ENCODE data around the gene PTPRC. TPM values are rescaled to one million over a fixed set of nuclear protein-coding genes. Genes with fewer than 3 reads are reported as not detected.
A peak's percentile ranks its signal among the peaks of the same experiment; 100 is the strongest.

The PTPRC gene
- total and polyA plus RNA-seq, 2 donors = 130 to 490 TPM

DNA sequence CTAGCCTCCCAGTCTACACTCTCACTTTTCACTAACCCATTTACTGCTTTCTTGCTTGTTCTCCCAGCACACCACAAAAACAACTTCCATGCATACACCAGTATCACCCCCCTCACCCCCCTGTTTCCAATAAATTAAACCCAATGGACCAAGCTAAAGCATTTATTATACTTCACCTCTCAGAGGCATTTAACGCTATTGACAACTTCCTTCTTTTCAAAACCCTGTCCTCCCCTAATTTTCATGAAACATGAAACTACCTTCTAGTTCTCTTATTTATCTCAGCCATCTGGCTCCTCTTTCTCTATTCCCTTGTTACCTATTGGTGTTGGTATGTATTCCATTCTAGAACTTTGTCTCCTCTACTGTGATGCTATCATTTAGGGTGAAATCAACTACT is 32.3 kb downstream of the PTPRC start:
- no peak overlapping the region for H3K27ac ChIP-seq (ENCODE audit: low read depth in 1 of 2, low read length in 1 of 2)
- peaks cover 5 to 11% of the 10 kb centered on the region in 2 donors for H3K4me1 ChIP-seq (ENCODE audit: control insufficient read depth in 2 of 2, insufficient read depth in 2 of 2, low read length in 2 of 2)
- no peak for DNase-seq (ENCODE audit: low read depth in 6 of 9, low spot score in 9 of 9)
- H3K4me3 ChIP-seq (ENCODE audit: low read length in 2 of 2) = no peak overlapping the region
- WGBS = 41% methylated on average over 1 of the region's 1 CpG
- H3K27me3 ChIP-seq (ENCODE audit: control insufficient read depth in 2 of 2, insufficient read depth in 1 of 2, low read length in 1 of 2) = no peaks in the 10 kb centered on the region
- H3K9me3 ChIP-seq (ENCODE audit: control insufficient read depth in 2 of 2, insufficient read depth in 1 of 2, low read length in 1 of 2) = no peaks in the 10 kb centered on the region
- H3K36me3 ChIP-seq (ENCODE audit: control insufficient read depth in 2 of 2, insufficient read depth in 2 of 2, low read length in 1 of 2) = peaks cover 0 to 38% of the 10 kb centered on the region in 2 donors

DNA sequence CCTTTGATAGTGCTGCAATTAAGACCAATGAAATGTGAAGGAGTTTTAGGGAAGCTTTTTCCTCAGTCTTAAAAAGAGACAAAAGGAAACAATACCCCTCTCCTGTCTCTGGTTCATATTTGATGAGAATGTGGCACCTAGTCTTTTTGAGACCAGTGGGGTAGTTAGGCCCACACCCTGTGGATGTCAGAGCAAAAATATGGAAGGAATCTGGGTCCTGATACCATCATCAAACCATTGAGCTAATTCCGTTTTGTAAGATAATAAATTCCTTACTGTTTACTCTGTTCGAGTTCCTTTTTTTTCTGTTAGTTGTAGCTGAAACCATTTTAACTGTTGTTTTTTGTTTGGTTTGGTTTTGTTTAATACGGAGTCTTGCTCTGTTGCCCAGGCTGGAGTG is 33.3 kb downstream of the PTPRC start:
- no peak for DNase-seq (ENCODE audit: low read depth in 6 of 9, low spot score in 9 of 9)
- 98% methylated on average over 3 of the region's 3 CpGs for WGBS
- H3K4me3 ChIP-seq (ENCODE audit: low read length in 2 of 2) = no peak overlapping the region
- no peaks in the 10 kb centered on the region for H3K9me3 ChIP-seq (ENCODE audit: control insufficient read depth in 2 of 2, insufficient read depth in 1 of 2, low read length in 1 of 2)
- H3K36me3 ChIP-seq (ENCODE audit: control insufficient read depth in 2 of 2, insufficient read depth in 2 of 2, low read length in 1 of 2) = peaks cover 0 to 41% of the 10 kb centered on the region in 2 donors
- H3K4me1 ChIP-seq (ENCODE audit: control insufficient read depth in 2 of 2, insufficient read depth in 2 of 2, low read length in 2 of 2) = peaks cover 10 to 14% of the 10 kb centered on the region in 2 donors
- no peaks in the 10 kb centered on the region for H3K27me3 ChIP-seq (ENCODE audit: control insufficient read depth in 2 of 2, insufficient read depth in 1 of 2, low read length in 1 of 2)
- no peak overlapping the region for H3K27ac ChIP-seq (ENCODE audit: low read depth in 1 of 2, low read length in 1 of 2)

DNA sequence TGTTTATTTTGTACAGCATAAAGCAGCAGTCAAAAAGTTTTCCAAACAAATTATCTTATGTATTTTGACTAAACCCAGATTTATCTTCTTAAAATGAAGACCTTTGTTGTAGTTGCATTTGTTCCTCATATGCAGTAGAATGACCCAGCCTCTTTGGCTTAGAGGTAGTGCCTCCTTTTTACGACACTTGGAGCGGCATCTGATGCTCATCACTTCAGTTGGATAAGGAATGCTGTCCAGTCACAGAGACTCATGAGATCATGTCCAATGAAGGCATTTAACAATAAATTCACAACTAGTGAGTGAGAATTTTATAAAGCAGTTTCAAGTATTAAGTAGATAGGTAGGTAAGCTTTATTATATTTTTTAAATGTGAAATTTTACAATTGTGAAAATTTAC is 35.2 kb downstream of the PTPRC start:
- H3K27ac ChIP-seq (ENCODE audit: low read depth in 1 of 2, low read length in 1 of 2) = no peak overlapping the region
- WGBS = 96% methylated on average over 2 of the region's 2 CpGs

DNA sequence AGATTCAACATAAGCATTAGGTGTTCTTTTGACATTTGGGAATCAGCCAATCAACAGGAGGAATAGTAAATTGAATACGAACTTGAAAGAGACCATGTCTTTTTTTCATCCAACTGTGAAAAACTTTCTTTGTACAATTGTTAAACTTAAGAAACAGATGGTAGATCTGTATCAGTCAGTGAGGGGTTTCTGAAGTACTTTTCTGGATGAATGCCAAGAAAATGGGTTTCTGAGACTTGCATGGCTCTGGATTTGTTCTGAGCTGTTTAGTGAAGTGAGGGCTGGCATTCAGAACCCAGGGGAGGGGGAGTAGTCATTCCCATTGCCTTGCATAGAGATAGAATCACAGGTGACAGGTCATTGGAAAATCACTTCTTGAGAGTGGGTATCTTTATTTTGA is 37.4 kb downstream of the PTPRC start:
- WGBS = 5% methylated on average over 1 of the region's 1 CpG
- Histone ChIP-seq H3K36me3 (ENCODE audit: control insufficient read depth in 2 of 2, insufficient read depth in 2 of 2, low read length in 1 of 2) (peaks cover 13 to 52% of the 10 kb centered on the region in 2 donors), H3K4me3 (ENCODE audit: low read length in 2 of 2) (peak overlapping the region in 1 of 2 donors; percentile 4), H3K27ac (ENCODE audit: low read depth in 1 of 2, low read length in 1 of 2) (peak overlapping the region in 1 of 2 donors; percentile 53), H3K4me1 (ENCODE audit: control insufficient read depth in 2 of 2, insufficient read depth in 2 of 2, low read length in 2 of 2) (peaks cover 23 to 27% of the 10 kb centered on the region in 2 donors), H3K9me3 (ENCODE audit: control insufficient read depth in 2 of 2, insufficient read depth in 1 of 2, low read length in 1 of 2) (peaks cover 0 to 8% of the 10 kb centered on the region in 2 donors), H3K27me3 (ENCODE audit: control insufficient read depth in 2 of 2, insufficient read depth in 1 of 2, low read length in 1 of 2) (no peaks in the 10 kb centered on the region)
- peak in 3 of 9 donors; percentile 46 to 82 (median 52) for DNase-seq (ENCODE audit: low read depth in 6 of 9, low spot score in 9 of 9)

More for the DNA sequence above, 35.2 kb downstream of the PTPRC start:
- Histone ChIP-seq H3K36me3 (ENCODE audit: control insufficient read depth in 2 of 2, insufficient read depth in 2 of 2, low read length in 1 of 2) (peaks cover 4 to 46% of the 10 kb centered on the region in 2 donors), H3K27me3 (ENCODE audit: control insufficient read depth in 2 of 2, insufficient read depth in 1 of 2, low read length in 1 of 2) (no peaks in the 10 kb centered on the region), H3K9me3 (ENCODE audit: control insufficient read depth in 2 of 2, insufficient read depth in 1 of 2, low read length in 1 of 2) (no peaks in the 10 kb centered on the region), H3K4me3 (ENCODE audit: low read length in 2 of 2) (no peak overlapping the region), H3K4me1 (ENCODE audit: control insufficient read depth in 2 of 2, insufficient read depth in 2 of 2, low read length in 2 of 2) (peaks cover 11 to 17% of the 10 kb centered on the region in 2 donors)
- no peak for DNase-seq (ENCODE audit: low read depth in 6 of 9, low spot score in 9 of 9)

DNA sequence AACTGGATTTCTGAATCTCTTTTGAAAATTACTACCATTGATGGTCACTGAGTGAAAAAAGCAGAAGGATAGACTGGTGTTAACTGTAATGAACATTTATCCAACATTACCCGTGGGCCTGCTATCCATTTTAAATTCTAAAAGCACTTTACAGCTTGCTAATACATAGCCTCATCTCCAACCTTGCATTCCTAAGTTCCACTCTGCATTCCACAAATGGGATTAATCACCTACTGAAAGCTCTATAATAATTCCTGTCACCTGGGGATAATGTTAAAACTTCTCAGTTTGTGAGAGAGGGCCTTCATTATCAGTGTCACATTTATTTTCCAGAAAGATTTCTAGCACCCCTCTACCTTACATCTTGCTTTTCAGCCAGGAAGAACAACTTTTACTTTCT is 38.2 kb downstream of the PTPRC start:
- peaks cover 0 to 8% of the 10 kb centered on the region in 2 donors for H3K9me3 ChIP-seq (ENCODE audit: control insufficient read depth in 2 of 2, insufficient read depth in 1 of 2, low read length in 1 of 2)
- no peaks in the 10 kb centered on the region for H3K27me3 ChIP-seq (ENCODE audit: control insufficient read depth in 2 of 2, insufficient read depth in 1 of 2, low read length in 1 of 2)
- H3K27ac ChIP-seq (ENCODE audit: low read depth in 1 of 2, low read length in 1 of 2) = peak overlapping the region; percentile 33 to 53
- H3K36me3 ChIP-seq (ENCODE audit: control insufficient read depth in 2 of 2, insufficient read depth in 2 of 2, low read length in 1 of 2) = peaks cover 13 to 44% of the 10 kb centered on the region in 2 donors
- H3K4me3 ChIP-seq (ENCODE audit: low read length in 2 of 2) = no peak overlapping the region
- no peak for DNase-seq (ENCODE audit: low read depth in 6 of 9, low spot score in 9 of 9)
- WGBS = 91% methylated on average over 1 of the region's 1 CpG
- H3K4me1 ChIP-seq (ENCODE audit: control insufficient read depth in 2 of 2, insufficient read depth in 2 of 2, low read length in 2 of 2) = peaks cover 23 to 27% of the 10 kb centered on the region in 2 donors

DNA sequence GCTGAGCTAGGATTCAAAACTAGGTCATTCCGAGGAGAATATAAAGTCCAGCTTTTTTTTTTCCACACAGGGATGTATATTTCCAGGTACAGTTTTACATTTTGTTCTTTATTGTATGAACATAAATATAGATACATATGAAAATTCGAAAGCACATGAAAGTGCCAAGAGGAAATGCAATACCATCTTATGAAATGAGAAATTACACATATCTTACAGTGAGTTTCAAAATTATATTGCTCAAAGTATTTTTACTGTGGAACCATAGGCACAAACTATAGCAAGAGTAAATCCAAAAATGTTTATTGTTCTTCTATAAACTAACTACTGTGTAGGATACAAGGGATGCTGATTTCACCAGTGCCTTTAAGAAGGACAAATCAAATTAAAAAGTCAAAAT is 39.0 kb downstream of the PTPRC start:
- 82% methylated on average over 2 of the region's 2 CpGs for WGBS
- peaks cover 0 to 8% of the 10 kb centered on the region in 2 donors for H3K9me3 ChIP-seq (ENCODE audit: control insufficient read depth in 2 of 2, insufficient read depth in 1 of 2, low read length in 1 of 2)
- H3K27ac ChIP-seq (ENCODE audit: low read depth in 1 of 2, low read length in 1 of 2) = peak overlapping the region in 1 of 2 donors; percentile 53
- H3K4me3 ChIP-seq (ENCODE audit: low read length in 2 of 2) = no peak overlapping the region
- peaks cover 13 to 39% of the 10 kb centered on the region in 2 donors for H3K36me3 ChIP-seq (ENCODE audit: control insufficient read depth in 2 of 2, insufficient read depth in 2 of 2, low read length in 1 of 2)
- no peaks in the 10 kb centered on the region for H3K27me3 ChIP-seq (ENCODE audit: control insufficient read depth in 2 of 2, insufficient read depth in 1 of 2, low read length in 1 of 2)
- H3K4me1 ChIP-seq (ENCODE audit: control insufficient read depth in 2 of 2, insufficient read depth in 2 of 2, low read length in 2 of 2) = peaks cover 25 to 27% of the 10 kb centered on the region in 2 donors
- no peak for DNase-seq (ENCODE audit: low read depth in 6 of 9, low spot score in 9 of 9)

DNA sequence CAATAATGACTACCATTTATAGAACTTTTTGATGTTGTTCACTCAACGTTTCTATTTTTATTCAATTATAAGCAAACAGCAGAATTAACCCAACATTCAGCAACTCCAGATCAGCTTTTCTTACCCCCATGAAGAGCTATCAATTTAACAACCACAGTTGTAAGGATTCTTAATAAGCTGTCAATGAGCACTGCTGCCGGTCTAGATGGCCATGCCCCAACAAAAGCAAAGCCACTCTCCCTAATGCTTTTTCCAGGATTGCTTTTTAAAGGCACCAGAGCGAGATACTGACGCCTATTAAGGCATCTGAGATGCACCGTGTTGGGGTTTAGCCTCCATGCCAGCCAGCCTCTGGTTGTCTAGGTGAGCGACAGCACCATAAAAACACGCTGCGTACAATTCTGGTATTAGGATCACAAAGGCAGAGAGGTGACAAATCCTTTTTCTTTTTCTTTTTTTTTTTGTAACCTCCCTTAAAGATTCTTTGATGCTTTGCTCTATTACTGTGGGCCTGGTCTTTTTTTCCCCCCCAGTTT is 39.5 kb downstream of the PTPRC start:
- Histone ChIP-seq H3K27ac (ENCODE audit: low read depth in 1 of 2, low read length in 1 of 2) (peak overlapping the region; percentile 56 to 82), H3K4me1 (ENCODE audit: control insufficient read depth in 2 of 2, insufficient read depth in 2 of 2, low read length in 2 of 2) (peaks cover 25 to 27% of the 10 kb centered on the region in 2 donors), H3K9me3 (ENCODE audit: control insufficient read depth in 2 of 2, insufficient read depth in 1 of 2, low read length in 1 of 2) (peaks cover 0 to 8% of the 10 kb centered on the region in 2 donors), H3K27me3 (ENCODE audit: control insufficient read depth in 2 of 2, insufficient read depth in 1 of 2, low read length in 1 of 2) (no peaks in the 10 kb centered on the region), H3K4me3 (ENCODE audit: low read length in 2 of 2) (no peak overlapping the region), H3K36me3 (ENCODE audit: control insufficient read depth in 2 of 2, insufficient read depth in 2 of 2, low read length in 1 of 2) (peaks cover 13 to 37% of the 10 kb centered on the region in 2 donors)
- WGBS = 84% methylated on average over 8 of the region's 8 CpGs
- DNase-seq (ENCODE audit: low read depth in 6 of 9, low spot score in 9 of 9) = no peak

DNA sequence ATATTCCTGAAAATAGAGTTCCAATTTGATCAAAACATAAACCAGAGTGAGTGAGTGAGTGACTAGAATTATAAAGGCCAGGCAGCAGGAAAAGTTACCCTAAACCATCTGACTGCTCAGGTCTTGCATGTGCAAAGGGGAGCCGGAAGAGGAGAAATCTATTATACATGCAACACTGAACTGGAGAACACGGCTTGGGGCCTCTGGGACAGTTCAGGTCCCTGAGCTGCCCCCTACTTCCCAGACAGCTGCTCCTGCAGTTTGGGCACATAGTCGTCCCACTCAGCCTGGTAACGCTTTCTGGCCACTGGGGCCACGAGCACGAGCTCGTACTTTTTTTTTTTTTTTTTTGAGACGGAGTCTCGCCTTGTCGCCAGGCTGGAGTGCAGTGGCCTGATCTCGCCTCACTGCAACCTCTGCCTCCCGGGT is 40.1 kb downstream of the PTPRC start:
- Histone ChIP-seq H3K4me1 (ENCODE audit: control insufficient read depth in 2 of 2, insufficient read depth in 2 of 2, low read length in 2 of 2) (peaks cover 27% of the 10 kb centered on the region in 2 donors), H3K9me3 (ENCODE audit: control insufficient read depth in 2 of 2, insufficient read depth in 1 of 2, low read length in 1 of 2) (peaks cover 0 to 8% of the 10 kb centered on the region in 2 donors), H3K36me3 (ENCODE audit: control insufficient read depth in 2 of 2, insufficient read depth in 2 of 2, low read length in 1 of 2) (peaks cover 13 to 36% of the 10 kb centered on the region in 2 donors), H3K4me3 (ENCODE audit: low read length in 2 of 2) (no peak overlapping the region), H3K27ac (ENCODE audit: low read depth in 1 of 2, low read length in 1 of 2) (peak overlapping the region; percentile 56 to 61), H3K27me3 (ENCODE audit: control insufficient read depth in 2 of 2, insufficient read depth in 1 of 2, low read length in 1 of 2) (no peaks in the 10 kb centered on the region)
- no peak for DNase-seq (ENCODE audit: low read depth in 6 of 9, low spot score in 9 of 9)
- 80% methylated on average over 12 of the region's 12 CpGs for WGBS

DNA sequence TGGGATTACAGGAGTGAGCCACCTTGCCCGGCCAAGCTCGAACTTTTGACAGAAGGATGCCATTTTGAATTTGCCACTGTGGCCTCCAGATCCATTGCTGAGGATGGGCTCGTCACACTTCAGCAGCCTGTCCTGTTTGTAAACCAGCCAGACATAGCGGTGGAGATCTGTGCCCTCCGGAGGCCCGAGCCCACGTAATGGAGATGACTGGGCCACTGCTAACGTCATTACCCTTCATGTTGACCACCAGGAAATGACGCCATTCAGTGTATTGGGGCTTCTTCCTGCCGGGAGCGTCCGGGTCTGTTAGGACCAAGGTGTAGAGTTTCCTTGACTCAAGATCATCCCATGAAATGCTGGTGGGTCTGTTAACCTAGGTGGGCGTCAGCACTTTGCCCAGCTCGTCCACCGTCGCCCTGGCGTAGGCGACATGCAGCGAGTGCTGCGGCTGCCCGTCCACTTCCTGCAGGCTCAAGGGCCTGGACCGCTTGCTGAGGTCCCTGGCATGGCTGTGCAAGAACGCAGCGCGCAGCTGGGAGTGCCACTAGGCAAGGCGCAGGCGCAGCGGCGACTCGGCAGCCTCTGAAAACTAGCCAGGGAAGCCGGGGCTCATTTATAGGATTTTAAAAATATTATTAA is 40.8 kb downstream of the PTPRC start:
- Histone ChIP-seq H3K9me3 (ENCODE audit: control insufficient read depth in 2 of 2, insufficient read depth in 1 of 2, low read length in 1 of 2) (peaks cover 0 to 8% of the 10 kb centered on the region in 2 donors), H3K4me1 (ENCODE audit: control insufficient read depth in 2 of 2, insufficient read depth in 2 of 2, low read length in 2 of 2) (peaks cover 27% of the 10 kb centered on the region in 2 donors), H3K36me3 (ENCODE audit: control insufficient read depth in 2 of 2, insufficient read depth in 2 of 2, low read length in 1 of 2) (peaks cover 13 to 33% of the 10 kb centered on the region in 2 donors), H3K27me3 (ENCODE audit: control insufficient read depth in 2 of 2, insufficient read depth in 1 of 2, low read length in 1 of 2) (no peaks in the 10 kb centered on the region), H3K4me3 (ENCODE audit: low read length in 2 of 2) (no peak overlapping the region), H3K27ac (ENCODE audit: low read depth in 1 of 2, low read length in 1 of 2) (peak overlapping the region; percentile 86 to 94)
- WGBS = 97% methylated on average over 31 of the region's 31 CpGs
- DNase-seq (ENCODE audit: low read depth in 6 of 9, low spot score in 9 of 9) = no peak
